GM19438 (cell line): ENCODE data around the gene SORL1-AS1.
"Not testable (repeated sequence)": the region's sequence is repeated elsewhere in the genome, so short reads cannot be mapped to it uniquely, and the experiment has no call there.

Experiments
- ATAC-seq: cut with Tn5 transposase; IDR thresholded peaks from one replicate; pipeline ENCODE4 v1.9.1; 2021; ENCODE audit warnings: low read depth; ENCODE audit not compliant: unreplicated experiment

SORL1-AS1 gene

GRCh38 chr11:121435132-121435531 lies 17.6 kb downstream of the SORL1-AS1 start:
- no peak for ATAC-seq

- ATAC-seq = no peak
These were observed 20.8 kb downstream of the SORL1-AS1 start for GRCh38 chr11:121431820-121432526.

GRCh38 chr11:121429556-121429955 lies 23.2 kb downstream of the SORL1-AS1 start:
- ATAC-seq = no peak

GRCh38 chr11:121427400-121427744 lies 25.4 kb downstream of the SORL1-AS1 start:
- ATAC-seq = no peak

- no peak for ATAC-seq
These were observed 26.0 kb downstream of the SORL1-AS1 start for GRCh38 chr11:121426476-121427399.

GRCh38 chr11:121425828-121426227 lies 26.9 kb downstream of the SORL1-AS1 start:
- ATAC-seq = no peak

GRCh38 chr11:121422675-121423074 lies 30.1 kb downstream of the SORL1-AS1 start:
- no peak for ATAC-seq

GRCh38 chr11:121421149-121421901 lies 31.4 kb downstream of the SORL1-AS1 start:
- ATAC-seq = no peak

GRCh38 chr11:121420398-121420797 lies 32.4 kb downstream of the SORL1-AS1 start:
- ATAC-seq = no peak

- no peak for ATAC-seq
These were observed 32.9 kb downstream of the SORL1-AS1 start for GRCh38 chr11:121419836-121420235.

GRCh38 chr11:121418625-121419114 lies 34.1 kb downstream of the SORL1-AS1 start:
- ATAC-seq = peak; percentile 43

GRCh38 chr11:121417607-121418006 lies 35.2 kb downstream of the SORL1-AS1 start:
- no peak for ATAC-seq

- ATAC-seq = peak; percentile 58
These were observed 35.7 kb downstream of the SORL1-AS1 start for GRCh38 chr11:121417055-121417551.

GRCh38 chr11:121415856-121416255 lies 36.9 kb downstream of the SORL1-AS1 start:
- no peak for ATAC-seq

GRCh38 chr11:121414141-121414913 lies 38.4 kb downstream of the SORL1-AS1 start:
- ATAC-seq = no peak

- ATAC-seq = no peak
These were observed 39.9 kb downstream of the SORL1-AS1 start for GRCh38 chr11:121412711-121413415.

GRCh38 chr11:121412000-121412587 lies 40.7 kb downstream of the SORL1-AS1 start:
- no peak for ATAC-seq

- ATAC-seq = not testable (repeated sequence)
These were observed 41.4 kb downstream of the SORL1-AS1 start for GRCh38 chr11:121411330-121411729.

GRCh38 chr11:121410041-121410440 lies 42.7 kb downstream of the SORL1-AS1 start:
- ATAC-seq = not testable (repeated sequence)
